GM21528 (cell line): ENCODE data around the gene ZNF835.

ENCODE experiments used
- ATAC-seq: cut with Tn5 transposase; IDR thresholded peaks from one replicate; pipeline ENCODE4 v1.9.1; 2021; ENCODE audit warnings: mild to moderate bottlenecking, moderate library complexity; ENCODE audit not compliant: unreplicated experiment, low FRiP score

ZNF835 gene

DNA sequence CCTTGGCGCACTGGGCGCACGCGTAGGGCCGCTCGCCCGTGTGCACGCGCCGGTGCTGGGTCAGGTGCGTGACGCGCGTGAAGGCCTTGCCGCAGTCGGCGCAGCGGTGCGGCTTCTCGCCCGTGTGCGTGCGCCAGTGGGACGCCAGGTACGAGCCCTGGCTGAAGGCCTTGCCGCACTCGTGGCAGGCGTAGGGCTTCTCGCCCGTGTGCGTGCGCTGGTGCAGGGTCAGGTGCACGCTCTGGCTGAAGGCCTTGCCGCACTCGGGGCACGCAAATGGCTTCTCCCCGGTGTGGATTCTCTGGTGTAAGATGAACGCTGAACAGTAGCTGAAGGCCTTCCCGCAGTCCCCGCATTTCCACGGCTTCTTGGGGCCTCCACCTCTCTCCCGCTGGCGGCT lies 7.0 kb downstream of the ZNF835 start:
- no peak for ATAC-seq

DNA sequence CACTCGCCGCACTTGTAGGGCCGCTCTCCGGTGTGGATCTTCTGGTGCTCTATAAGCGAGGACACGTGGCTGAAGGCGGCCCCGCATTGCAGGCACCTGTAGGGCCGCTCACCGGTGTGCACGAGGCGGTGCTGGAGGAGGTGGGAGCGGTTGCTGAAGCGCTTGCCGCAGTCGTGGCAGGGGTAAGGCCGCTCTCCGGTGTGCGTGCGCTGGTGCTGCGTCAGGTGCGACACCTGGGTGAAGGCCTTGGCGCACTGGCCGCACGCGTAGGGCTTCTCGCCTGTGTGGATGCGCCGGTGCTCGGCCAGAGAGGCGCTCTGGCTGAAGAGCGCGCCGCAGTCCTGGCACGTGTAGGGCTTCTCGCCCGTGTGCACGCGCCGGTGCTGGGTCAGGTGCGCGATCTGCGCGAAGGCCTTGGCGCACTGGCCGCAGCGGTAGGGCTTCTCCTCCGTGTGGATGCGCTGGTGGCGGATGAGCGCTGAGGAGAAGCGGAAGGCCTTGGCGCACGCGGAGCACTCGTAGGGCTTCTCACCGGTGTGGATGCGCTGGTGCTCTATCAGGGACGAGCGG lies 7.5 kb downstream of the ZNF835 start:
- ATAC-seq = no peak

DNA sequence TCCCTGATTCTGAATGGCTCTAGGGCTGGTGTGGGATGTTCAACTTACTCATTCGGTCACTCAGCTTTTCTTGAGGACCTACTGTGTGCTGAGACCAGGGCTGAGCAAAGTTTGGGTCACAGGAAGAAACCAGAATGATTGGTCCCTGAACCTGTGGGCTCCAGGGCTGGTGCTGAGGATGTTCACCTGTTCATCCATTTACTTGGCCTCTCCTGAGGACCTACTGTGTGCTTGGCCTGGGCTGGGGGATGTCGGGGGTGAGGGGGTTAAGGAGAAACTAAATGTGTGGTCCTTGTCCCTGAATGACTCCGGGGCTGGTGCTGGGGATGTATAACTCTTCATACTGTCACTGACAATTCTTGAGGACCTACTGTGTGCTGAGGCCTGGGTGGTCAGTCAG lies 10.3 kb downstream of the ZNF835 start:
- ATAC-seq = no peak

DNA sequence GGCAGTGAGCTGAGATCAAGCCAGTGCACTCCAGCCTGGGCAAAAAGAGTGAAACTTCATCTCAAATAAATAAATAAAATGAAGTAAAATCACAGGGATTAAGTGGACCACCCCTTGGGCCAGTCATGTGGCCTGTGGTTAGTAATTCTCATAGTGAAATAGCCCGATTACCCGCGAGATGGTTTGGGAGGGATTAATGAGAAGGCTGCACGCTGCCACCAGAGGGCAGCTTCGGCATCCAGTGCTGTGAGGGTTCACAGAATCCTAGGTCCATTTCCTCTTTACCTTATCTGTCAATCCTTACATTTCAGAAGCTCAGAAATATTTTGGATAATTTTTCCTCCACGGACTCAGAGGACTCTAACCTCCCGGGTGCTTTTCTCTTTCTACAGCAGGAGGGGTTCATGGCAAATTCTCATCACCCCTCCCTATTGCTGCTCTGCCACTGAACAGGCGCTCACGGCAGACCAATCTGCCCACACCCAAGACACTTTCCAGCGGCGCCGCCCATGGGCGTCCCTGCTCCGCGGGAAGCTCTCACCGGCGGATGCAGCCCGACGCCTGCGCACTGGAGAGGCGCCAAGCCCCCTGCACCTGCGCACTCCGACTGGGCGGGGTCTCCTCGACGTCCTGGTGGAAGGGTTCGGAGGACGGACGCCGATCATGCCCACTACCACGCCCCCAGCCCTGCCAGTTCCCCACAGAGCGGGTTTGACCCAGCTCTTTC lies 11.0 kb downstream of the ZNF835 start:
- no peak for ATAC-seq

DNA sequence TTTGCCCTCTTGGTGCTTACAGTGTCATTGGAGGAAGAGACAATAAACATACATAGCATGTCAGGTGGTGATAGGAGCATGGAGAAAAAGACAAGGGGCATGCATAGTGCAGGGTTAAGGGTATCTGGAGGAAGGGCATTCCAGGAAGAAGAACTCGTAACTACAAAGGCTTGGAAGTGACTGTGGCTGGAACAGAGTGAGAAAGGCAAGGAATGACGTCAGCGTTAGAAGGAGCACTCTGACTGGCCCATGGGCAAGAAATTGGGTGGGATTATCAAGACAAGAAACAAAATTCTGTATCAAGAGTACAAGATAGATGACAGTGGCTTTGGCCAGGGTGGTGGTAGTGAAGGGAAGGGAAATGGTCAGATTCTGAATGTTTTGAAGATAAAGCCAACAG lies 17.4 kb downstream of the ZNF835 start:
- ATAC-seq = no peak

DNA sequence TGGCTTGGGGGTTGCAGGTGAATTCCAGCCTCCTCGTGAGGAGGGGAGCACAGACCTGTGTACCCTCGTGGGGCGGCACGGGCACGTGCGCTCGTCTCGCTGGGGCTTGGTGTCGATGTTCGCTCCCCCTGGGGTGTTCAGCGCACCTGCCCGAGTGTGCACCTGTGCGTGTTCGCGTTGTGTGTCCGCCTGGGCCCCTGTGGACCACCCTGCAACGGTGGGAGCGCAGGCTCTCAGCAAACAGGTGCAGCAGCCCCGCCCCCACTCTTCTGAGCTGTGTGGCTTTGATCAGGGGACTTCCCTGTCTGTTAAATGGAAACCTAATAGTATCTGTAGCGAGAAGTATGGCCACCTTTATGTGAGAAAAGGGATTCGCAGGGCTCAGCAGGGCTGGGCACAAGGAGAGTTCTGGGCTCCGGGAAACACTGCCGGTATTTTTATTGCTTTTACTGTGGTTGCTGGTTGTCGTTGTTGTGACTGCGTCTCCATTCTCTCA lies 28.0 kb downstream of the ZNF835 start:
- ATAC-seq = no peak

DNA sequence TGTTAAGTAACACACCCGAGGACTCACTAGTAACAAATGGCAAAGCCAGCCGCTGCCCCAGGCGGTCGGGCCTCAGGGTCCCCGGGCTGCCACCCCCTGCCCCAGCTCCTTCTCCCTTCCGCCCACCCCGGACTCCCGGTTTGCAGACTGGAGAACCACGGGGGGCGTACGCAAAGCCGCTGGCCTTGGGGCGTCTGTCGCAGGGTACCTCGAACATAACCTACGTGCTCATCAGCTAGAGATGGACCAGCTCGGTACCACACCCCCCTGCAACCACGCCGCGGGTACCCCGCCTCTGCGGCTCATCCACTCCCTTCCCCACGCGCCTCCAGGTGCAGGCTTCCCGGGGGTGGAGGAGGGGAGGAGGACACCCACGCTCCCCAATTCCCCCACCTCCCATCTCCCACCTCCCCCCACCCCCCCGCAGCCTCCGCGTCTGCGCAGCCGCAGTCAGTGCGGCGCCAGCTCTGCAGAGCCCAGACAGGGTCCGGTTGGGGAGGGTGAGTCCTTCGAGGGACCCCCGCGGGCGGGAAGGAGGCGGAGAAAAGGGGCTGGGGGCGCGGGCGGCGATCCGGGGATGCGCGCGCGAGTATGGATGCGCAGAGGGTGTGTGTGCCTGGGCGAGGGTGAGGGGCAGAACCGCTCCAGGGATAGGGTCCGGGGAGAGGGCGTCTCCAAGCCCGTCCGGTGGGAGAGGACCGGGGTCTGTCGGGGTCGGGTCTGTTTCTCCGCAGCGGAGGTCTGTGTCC lies 28.7 kb downstream of the ZNF835 start, which contains the start of gene SMIM17:
Gene SMIM17 (plus strand): TSS at position 449 of the 749 bp plus-strand sequence. CDS start 2,509 bp downstream, outside the sequence.
- no peak for ATAC-seq

DNA sequence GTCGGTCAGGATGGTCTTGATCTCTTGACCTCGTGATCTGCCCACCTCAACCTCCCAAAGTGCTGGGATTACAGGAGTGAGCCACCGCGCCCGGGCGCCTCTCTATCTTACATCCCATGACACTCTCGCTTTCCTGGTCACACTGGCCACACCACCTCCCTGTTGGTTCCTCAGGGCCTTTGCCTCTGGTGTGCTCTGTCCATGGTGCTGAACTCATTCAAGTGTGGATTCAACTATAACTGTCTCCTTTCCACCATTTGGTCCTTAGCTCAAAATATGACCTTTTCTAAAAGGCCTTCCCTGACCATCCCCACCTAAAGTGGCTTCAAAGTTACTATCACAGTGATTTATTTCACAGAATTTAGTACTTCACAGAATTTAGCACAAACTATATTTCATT lies 32.3 kb downstream of the ZNF835 start:
- no peak for ATAC-seq

DNA sequence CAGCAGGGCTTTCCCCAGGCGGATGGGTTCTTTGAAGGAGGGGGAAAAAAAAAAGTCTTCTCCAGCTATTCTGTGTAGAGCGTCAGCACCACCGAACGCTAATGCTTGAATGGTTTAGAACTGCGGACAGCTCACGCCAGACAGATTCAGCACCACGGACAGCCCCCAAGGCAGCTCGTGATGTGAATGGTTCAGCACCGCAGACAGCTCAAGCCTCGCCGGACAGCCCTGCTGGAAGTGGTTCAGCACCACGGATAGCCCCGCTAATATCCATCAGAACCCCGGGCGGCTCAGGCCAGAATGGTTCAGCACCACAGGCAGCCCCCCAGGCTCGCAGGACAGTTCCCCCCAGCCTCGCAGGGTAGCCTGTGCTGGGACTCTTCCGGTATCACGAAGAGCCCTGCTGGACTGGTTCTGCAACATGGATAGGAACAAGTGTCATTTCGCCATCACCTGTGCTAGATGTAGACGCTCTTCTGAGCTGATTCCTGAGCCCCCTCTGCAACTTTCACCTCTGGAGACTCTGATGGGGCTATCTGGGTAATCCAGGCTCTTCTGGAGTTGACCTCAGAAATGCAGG lies 33.5 kb downstream of the ZNF835 start:
- no peak for ATAC-seq

DNA sequence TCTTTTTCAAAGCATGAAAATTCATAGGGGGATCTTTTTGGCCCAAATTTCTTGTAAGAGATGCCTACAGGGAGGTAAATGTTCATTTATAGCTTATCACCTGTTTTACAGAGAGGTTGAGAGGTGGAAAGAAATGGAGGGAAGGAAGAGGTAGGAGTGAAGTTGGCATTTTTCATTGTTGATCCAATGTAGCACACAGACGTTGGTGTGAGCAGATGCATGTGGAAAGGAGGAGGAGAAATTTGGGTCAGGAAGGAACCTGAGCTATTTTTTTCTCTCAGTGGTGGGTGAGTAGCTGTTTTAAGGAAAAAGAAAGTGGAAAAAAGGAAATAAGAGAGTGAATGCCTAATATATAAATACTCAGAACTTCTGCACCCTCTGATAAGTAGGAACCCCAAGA lies 38.5 kb downstream of the ZNF835 start:
- no peak for ATAC-seq

DNA sequence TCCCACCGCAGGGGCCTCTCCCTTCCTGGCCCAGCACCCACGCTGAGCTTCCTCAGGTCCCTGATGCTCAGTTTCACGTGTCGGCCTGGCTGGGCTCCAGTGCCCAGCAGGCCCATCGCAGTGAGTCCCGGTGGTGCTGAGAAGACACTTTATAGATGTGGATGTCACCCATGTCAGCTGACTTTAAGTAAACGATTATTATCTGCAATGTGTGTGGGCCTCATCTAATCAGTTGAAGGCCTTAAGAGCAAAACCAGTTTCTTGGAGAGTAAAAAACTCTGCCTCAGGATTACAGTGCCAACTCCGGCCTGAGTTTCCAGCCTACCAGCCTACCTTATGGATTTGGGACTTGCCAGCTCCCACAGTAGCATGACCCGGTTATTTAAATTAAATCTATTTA lies 45.8 kb downstream of the ZNF835 start:
- ATAC-seq = no peak

DNA sequence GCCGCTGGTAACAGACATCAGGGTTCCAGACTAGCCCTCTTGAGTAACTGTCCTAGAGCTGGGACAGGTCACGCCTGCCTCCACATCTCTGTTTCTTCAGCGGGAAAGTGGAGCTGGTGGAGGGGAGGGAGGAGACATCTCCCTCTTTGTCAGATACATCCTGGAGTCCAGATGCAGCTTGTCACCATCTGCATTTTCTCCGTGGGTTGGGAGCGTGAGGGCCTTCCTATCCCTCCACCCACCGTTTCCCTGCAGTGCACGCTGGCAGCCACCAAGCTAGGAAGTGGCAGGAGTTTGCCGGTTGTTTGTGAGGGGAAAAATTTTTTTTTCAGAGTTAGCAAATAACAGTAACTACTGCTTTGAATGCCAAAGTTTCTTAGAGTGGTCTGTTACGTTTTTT lies 48.6 kb downstream of the ZNF835 start:
- ATAC-seq = no peak

DNA sequence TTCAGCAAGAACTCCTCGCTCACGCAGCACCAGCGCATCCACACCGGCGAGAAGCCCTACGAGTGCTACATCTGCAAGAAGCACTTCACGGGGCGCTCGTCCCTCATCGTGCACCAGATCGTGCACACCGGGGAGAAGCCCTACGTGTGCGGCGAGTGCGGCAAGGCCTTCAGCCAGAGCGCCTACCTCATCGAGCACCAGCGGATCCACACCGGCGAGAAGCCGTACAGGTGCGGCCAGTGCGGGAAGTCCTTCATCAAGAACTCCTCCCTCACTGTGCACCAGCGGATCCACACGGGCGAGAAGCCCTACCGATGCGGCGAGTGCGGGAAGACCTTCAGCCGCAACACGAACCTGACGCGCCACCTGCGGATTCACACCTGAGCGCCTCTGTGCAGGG lies 49.2 kb downstream of the ZNF835 start:
- ATAC-seq = no peak

DNA sequence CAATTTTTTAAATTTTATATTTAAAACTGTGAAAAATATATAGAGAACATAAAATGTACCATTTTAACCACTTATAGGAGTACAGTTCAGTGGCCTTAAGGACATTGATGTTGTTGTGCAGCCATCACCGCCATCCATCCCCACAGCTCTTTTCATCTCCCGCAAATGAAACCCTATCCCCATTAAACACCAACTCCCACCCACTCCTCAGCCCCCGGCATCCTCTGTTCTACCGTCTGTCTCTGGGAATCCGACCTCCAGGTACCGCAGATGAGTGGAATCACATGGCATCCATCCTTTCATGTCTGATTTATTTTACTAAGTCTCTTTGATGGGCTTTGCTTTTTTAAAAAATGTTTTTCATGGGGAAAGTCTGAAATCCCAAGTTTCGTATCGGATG lies 52.4 kb downstream of the ZNF835 start:
- no peak for ATAC-seq

DNA sequence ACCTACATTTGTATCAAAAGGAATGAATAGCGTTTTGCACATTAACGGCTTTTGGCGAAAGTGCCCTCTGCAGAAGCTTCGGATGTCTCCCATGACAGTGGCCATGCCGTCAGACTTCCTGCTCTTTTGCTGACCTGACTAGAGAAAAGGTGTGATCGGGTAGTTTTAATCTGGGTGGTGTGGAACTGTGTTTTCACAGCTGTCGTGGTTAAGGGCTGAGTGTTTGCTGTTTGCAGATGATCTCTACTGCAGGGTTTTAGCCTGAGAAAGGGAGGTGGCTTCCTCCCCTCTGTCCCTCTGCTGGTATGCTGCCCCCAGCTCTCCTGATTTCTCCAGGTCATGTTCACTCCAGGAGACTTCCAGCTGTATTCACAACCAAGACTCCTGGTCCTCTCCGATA lies 54.0 kb downstream of the ZNF835 start:
- no peak for ATAC-seq

DNA sequence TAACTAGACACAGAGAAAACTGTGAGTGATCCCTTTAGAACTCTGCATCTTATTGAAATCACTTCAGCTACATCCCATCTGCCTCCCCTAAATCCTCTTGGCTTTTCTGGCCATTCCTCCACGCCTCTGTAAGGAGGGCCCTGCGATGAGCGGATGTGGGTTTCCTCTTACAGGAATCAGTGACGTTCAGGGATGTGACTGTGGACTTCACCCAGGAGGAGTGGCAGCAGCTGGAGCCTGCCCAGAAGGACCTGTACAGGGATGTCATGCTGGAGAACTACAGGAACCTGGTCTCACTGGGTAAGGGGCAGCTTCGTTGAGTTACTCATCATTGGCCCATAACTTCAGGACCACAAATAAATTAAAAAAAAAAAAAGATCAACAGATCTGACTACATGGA lies 57.9 kb downstream of the ZNF835 start:
- ATAC-seq = no peak

DNA sequence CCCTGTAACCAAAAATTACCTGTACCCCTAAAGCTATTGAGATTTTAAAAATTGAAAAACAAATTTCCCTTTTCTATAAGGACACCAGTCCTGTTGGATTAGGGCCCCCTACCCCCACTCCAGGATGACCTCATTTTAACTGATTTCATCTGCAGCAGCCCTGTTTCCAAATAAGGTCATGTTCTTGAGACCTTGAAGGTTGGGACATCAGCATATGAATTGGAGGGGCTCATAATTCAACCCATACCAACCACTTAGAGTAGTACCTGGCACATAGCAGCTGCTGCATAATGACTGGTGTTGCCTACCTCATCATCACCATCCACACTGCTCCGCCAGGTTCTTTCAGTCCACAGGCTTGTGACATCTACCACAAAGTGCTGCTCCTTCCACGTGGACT lies 58.8 kb downstream of the ZNF835 start:
- no peak for ATAC-seq
